ENCODE data around the gene KCNK1.
A peak's percentile ranks its signal among the peaks of the same experiment; 100 is the strongest.

Gene KCNK1

GRCh38 chr1:233714631-233715217, 100.8 kb downstream of the KCNK1 start:
- Histone ChIP-seq H3K9me3 (ENCODE audit: insufficient read depth, low read depth, low read length) (peaks cover 3% of the 10 kb centered on the region), H3K79me1 (ENCODE audit: low read length) (no peaks in the 10 kb centered on the region), H3K9ac (ENCODE audit: low read length) (no peak overlapping the region), H3K4me1 (ENCODE audit: control insufficient read depth in 1 of 2, insufficient read depth in 2 of 2, low read length in 2 of 2) (peaks cover 0 to 2% of the 10 kb centered on the region in 2 experiments), H3K27me3 (ENCODE audit: insufficient read depth, low read length) (no peaks in the 10 kb centered on the region), H3K36me3 (ENCODE audit: control insufficient read depth in 1 of 2, insufficient read depth in 2 of 2, low read length in 2 of 2) (no peaks in the 10 kb centered on the region), H4K8ac (ENCODE audit: low read depth, low read length) (no peak overlapping the region), H3K4me3 (ENCODE audit: low read depth, low read length) (no peak overlapping the region), H3K14ac (ENCODE audit: low read length) (no peak overlapping the region), H2BK120ac (ENCODE audit: insufficient read depth, low read length, poor library complexity) (no peak overlapping the region), H3K4ac (ENCODE audit: low read depth, low read length) (no peak overlapping the region), H4K12ac (ENCODE audit: low read depth, low read length) (no peak overlapping the region), H2AK5ac (ENCODE audit: low read length) (no peak overlapping the region), H3K23ac (ENCODE audit: low read length) (no peak overlapping the region), H3K4me2 (ENCODE audit: low read length) (no peak overlapping the region), H3K79me2 (ENCODE audit: control insufficient read depth, insufficient read depth, low read length, poor library complexity) (no peaks in the 10 kb centered on the region), H4K91ac (ENCODE audit: low read depth, low read length) (no peak overlapping the region), H3K18ac (ENCODE audit: low read length) (no peak overlapping the region), H2AFZ (ENCODE audit: insufficient read depth, low read length, poor library complexity) (no peak overlapping the region), H3K27ac (ENCODE audit: low read depth, low read length) (no peak overlapping the region), H2BK5ac (ENCODE audit: low read depth, low read length, poor library complexity) (no peak overlapping the region), H2BK12ac (ENCODE audit: low read length) (no peak overlapping the region)
- no peak for DNase-seq
- WGBS (ENCODE audit: extremely low coverage, insufficient coverage, insufficient read length): no CpG with 5 or more reads among the region's 4 CpGs

GRCh38 chr1:233718057-233718456, 104.2 kb downstream of the KCNK1 start:
- H3K4me3 ChIP-seq (ENCODE audit: low read depth, low read length): no peak overlapping the region
- H2AK5ac ChIP-seq (ENCODE audit: low read length): no peak overlapping the region
- no peak for DNase-seq
- H4K8ac ChIP-seq (ENCODE audit: low read depth, low read length): no peak overlapping the region
- H3K9me3 ChIP-seq (ENCODE audit: insufficient read depth, low read depth, low read length): peaks cover 3% of the 10 kb centered on the region
- H3K79me2 ChIP-seq (ENCODE audit: control insufficient read depth, insufficient read depth, low read length, poor library complexity): no peaks in the 10 kb centered on the region
- H2BK5ac ChIP-seq (ENCODE audit: low read depth, low read length, poor library complexity): no peak overlapping the region
- H3K27ac ChIP-seq (ENCODE audit: low read depth, low read length): no peak overlapping the region
- no peak overlapping the region for H3K18ac ChIP-seq (ENCODE audit: low read length)
- H3K4me2 ChIP-seq (ENCODE audit: low read length): no peak overlapping the region
- peaks cover under 1% of the 10 kb centered on the region for H3K79me1 ChIP-seq (ENCODE audit: low read length)
- H3K14ac ChIP-seq (ENCODE audit: low read length): no peak overlapping the region
- H3K36me3 ChIP-seq (ENCODE audit: control insufficient read depth in 1 of 2, insufficient read depth in 2 of 2, low read length in 2 of 2): no peaks in the 10 kb centered on the region
- no peak overlapping the region for H4K12ac ChIP-seq (ENCODE audit: low read depth, low read length)
- H3K4me1 ChIP-seq (ENCODE audit: control insufficient read depth in 1 of 2, insufficient read depth in 2 of 2, low read length in 2 of 2): peaks cover 0 to 15% of the 10 kb centered on the region in 2 experiments
- no peak overlapping the region for H3K9ac ChIP-seq (ENCODE audit: low read length)
- no peak overlapping the region for H3K23ac ChIP-seq (ENCODE audit: low read length)
- no CpG with 5 or more reads among the region's 3 CpGs for WGBS (ENCODE audit: extremely low coverage, insufficient coverage, insufficient read length)
- H2BK12ac ChIP-seq (ENCODE audit: low read length): no peak overlapping the region
- no peak overlapping the region for H2BK120ac ChIP-seq (ENCODE audit: insufficient read depth, low read length, poor library complexity)
- no peak overlapping the region for H2AFZ ChIP-seq (ENCODE audit: insufficient read depth, low read length, poor library complexity)
- no peaks in the 10 kb centered on the region for H3K27me3 ChIP-seq (ENCODE audit: insufficient read depth, low read length)
- H3K4ac ChIP-seq (ENCODE audit: low read depth, low read length): no peak overlapping the region
- H4K91ac ChIP-seq (ENCODE audit: low read depth, low read length): no peak overlapping the region

- H3K14ac ChIP-seq (ENCODE audit: low read length): no peak overlapping the region
- H3K36me3 ChIP-seq (ENCODE audit: control insufficient read depth in 1 of 2, insufficient read depth in 2 of 2, low read length in 2 of 2): no peaks in the 10 kb centered on the region
- H3K4me1 ChIP-seq (ENCODE audit: control insufficient read depth in 1 of 2, insufficient read depth in 2 of 2, low read length in 2 of 2): peaks cover 0 to 16% of the 10 kb centered on the region in 2 experiments
- no peak overlapping the region for H2BK120ac ChIP-seq (ENCODE audit: insufficient read depth, low read length, poor library complexity)
- no peak overlapping the region for H3K4me3 ChIP-seq (ENCODE audit: low read depth, low read length)
- no peak overlapping the region for H4K12ac ChIP-seq (ENCODE audit: low read depth, low read length)
- H3K4me2 ChIP-seq (ENCODE audit: low read length): no peak overlapping the region
- no peak overlapping the region for H2AK5ac ChIP-seq (ENCODE audit: low read length)
- H4K91ac ChIP-seq (ENCODE audit: low read depth, low read length): no peak overlapping the region
- no peak overlapping the region for H3K4ac ChIP-seq (ENCODE audit: low read depth, low read length)
- no peak overlapping the region for H4K8ac ChIP-seq (ENCODE audit: low read depth, low read length)
- no peak for DNase-seq
- H3K9me3 ChIP-seq (ENCODE audit: insufficient read depth, low read depth, low read length): peaks cover 5% of the 10 kb centered on the region
- H3K27ac ChIP-seq (ENCODE audit: low read depth, low read length): no peak overlapping the region
- H3K18ac ChIP-seq (ENCODE audit: low read length): no peak overlapping the region
- no peaks in the 10 kb centered on the region for H3K27me3 ChIP-seq (ENCODE audit: insufficient read depth, low read length)
- no peak overlapping the region for H2BK12ac ChIP-seq (ENCODE audit: low read length)
- H2BK5ac ChIP-seq (ENCODE audit: low read depth, low read length, poor library complexity): no peak overlapping the region
- H3K23ac ChIP-seq (ENCODE audit: low read length): no peak overlapping the region
- no peaks in the 10 kb centered on the region for H3K79me2 ChIP-seq (ENCODE audit: control insufficient read depth, insufficient read depth, low read length, poor library complexity)
- H3K79me1 ChIP-seq (ENCODE audit: low read length): peaks cover 2% of the 10 kb centered on the region
- H2AFZ ChIP-seq (ENCODE audit: insufficient read depth, low read length, poor library complexity): no peak overlapping the region
- H3K9ac ChIP-seq (ENCODE audit: low read length): peak overlapping the region; percentile 56
- WGBS (ENCODE audit: extremely low coverage, insufficient coverage, insufficient read length): no CpG with 5 or more reads among the region's 4 CpGs
Measured at GRCh38 chr1:233719655-233720341, 105.9 kb downstream of the KCNK1 start.

- H3K79me2 ChIP-seq (ENCODE audit: control insufficient read depth, insufficient read depth, low read length, poor library complexity): no peaks in the 10 kb centered on the region
- no peak overlapping the region for H2AK5ac ChIP-seq (ENCODE audit: low read length)
- peaks cover 2% of the 10 kb centered on the region for H3K79me1 ChIP-seq (ENCODE audit: low read length)
- no CpG with 5 or more reads among the region's 4 CpGs for WGBS (ENCODE audit: extremely low coverage, insufficient coverage, insufficient read length)
- no peaks in the 10 kb centered on the region for H3K27me3 ChIP-seq (ENCODE audit: insufficient read depth, low read length)
- H3K4ac ChIP-seq (ENCODE audit: low read depth, low read length): no peak overlapping the region
- no peak overlapping the region for H2BK120ac ChIP-seq (ENCODE audit: insufficient read depth, low read length, poor library complexity)
- H4K12ac ChIP-seq (ENCODE audit: low read depth, low read length): no peak overlapping the region
- no peak overlapping the region for H3K4me3 ChIP-seq (ENCODE audit: low read depth, low read length)
- no peak overlapping the region for H4K91ac ChIP-seq (ENCODE audit: low read depth, low read length)
- peak overlapping the region; percentile 24 for H3K4me2 ChIP-seq (ENCODE audit: low read length)
- peaks cover 5% of the 10 kb centered on the region for H3K9me3 ChIP-seq (ENCODE audit: insufficient read depth, low read depth, low read length)
- H3K14ac ChIP-seq (ENCODE audit: low read length): no peak overlapping the region
- no peak overlapping the region for H4K8ac ChIP-seq (ENCODE audit: low read depth, low read length)
- no peak overlapping the region for H3K23ac ChIP-seq (ENCODE audit: low read length)
- no peaks in the 10 kb centered on the region for H3K36me3 ChIP-seq (ENCODE audit: control insufficient read depth in 1 of 2, insufficient read depth in 2 of 2, low read length in 2 of 2)
- no peak overlapping the region for H3K9ac ChIP-seq (ENCODE audit: low read length)
- no peak overlapping the region for H2BK12ac ChIP-seq (ENCODE audit: low read length)
- H3K27ac ChIP-seq (ENCODE audit: low read depth, low read length): no peak overlapping the region
- H2BK5ac ChIP-seq (ENCODE audit: low read depth, low read length, poor library complexity): no peak overlapping the region
- DNase-seq: peak in 1 of 2 donors; percentile 31
- H3K18ac ChIP-seq (ENCODE audit: low read length): no peak overlapping the region
- peaks cover 0 to 16% of the 10 kb centered on the region in 2 experiments for H3K4me1 ChIP-seq (ENCODE audit: control insufficient read depth in 1 of 2, insufficient read depth in 2 of 2, low read length in 2 of 2)
- H2AFZ ChIP-seq (ENCODE audit: insufficient read depth, low read length, poor library complexity): no peak overlapping the region
Measured at GRCh38 chr1:233721004-233721595, 107.2 kb downstream of the KCNK1 start.
